Activated CD4-positive, alpha-beta T cell treated with anti-CD3 and anti-CD28 coated beads for 36 hours (primary cell): ENCODE measurements around the gene SATB2. TPM values are rescaled to one million over a fixed set of nuclear protein-coding genes. Genes with fewer than 3 reads are reported as not detected.
A peak's percentile ranks its signal among the peaks of the same experiment; 100 is the strongest.

Experiments
- ATAC-seq: fragments of 200-7000 bp; cut with Tn5 transposase; one replicate; pipeline ENCODE4 v1.10.0; 2021; ENCODE audit warnings: mild to moderate bottlenecking, moderate library complexity
- CTCF ChIA-PET: fragments of 350-600 bp; sonication (Branson Sonifier 250); formaldehyde crosslinking; loops from one replicate; lab custom pipeline; 2021; ENCODE audit warnings: antibody characterized with exemption; lab: Charles Lee
- POLR2A ChIA-PET: fragments of 350-600 bp; sonication (Branson Sonifier 250); formaldehyde crosslinking; loops from one replicate; lab custom pipeline; 2021; ENCODE audit warnings: antibody characterized with exemption, inconsistent platforms; lab: Charles Lee
- DNase-seq: peaks from one replicate; pipeline ENCODE4 v3.0.0-alpha.2; 2020
- H3K27ac Mint-ChIP-seq: one replicate; pipeline ENCODE4 v1.8.0; 2021; ENCODE audit warnings: mixed read lengths
- H3K27me3 Mint-ChIP-seq: one replicate; pipeline ENCODE4 v1.8.0; 2021; ENCODE audit warnings: mixed read lengths
- H3K36me3 Mint-ChIP-seq: one replicate; pipeline ENCODE4 v1.8.0; 2021; ENCODE audit warnings: low read depth, mixed read lengths
- H3K4me1 Mint-ChIP-seq: one replicate; pipeline ENCODE4 v1.8.0; 2021; ENCODE audit warnings: mixed read lengths
- H3K4me3 Mint-ChIP-seq: one replicate; pipeline ENCODE4 v1.8.0; 2021; ENCODE audit warnings: mild to moderate bottlenecking, moderate library complexity, mixed read lengths
- H3K9me3 Mint-ChIP-seq: one replicate; pipeline ENCODE4 v1.8.0; 2021; ENCODE audit warnings: low read depth, mixed read lengths
- intact Hi-C, 2 experiments: fragments of 100-400 bp; cut with DNase I in 1 of 2; cut with micrococcal nuclease in 1 of 2; formaldehyde crosslinking; loops; one replicate each; pipeline versions ENCODE4 v1.14.2 to v1.15.1; 2022 to 2024; cut with DNase I, micrococcal nuclease
- total RNA-seq, 2 experiments: library from RNA; stranded (reverse); gene quantifications; one replicate each; pipeline ENCODE4 v1.2.3, GENCODE V29; 2021

Gene SATB2
- total RNA-seq, 2 experiments from 2014 or later, result 0.07 to 0.21 TPM

DNA sequence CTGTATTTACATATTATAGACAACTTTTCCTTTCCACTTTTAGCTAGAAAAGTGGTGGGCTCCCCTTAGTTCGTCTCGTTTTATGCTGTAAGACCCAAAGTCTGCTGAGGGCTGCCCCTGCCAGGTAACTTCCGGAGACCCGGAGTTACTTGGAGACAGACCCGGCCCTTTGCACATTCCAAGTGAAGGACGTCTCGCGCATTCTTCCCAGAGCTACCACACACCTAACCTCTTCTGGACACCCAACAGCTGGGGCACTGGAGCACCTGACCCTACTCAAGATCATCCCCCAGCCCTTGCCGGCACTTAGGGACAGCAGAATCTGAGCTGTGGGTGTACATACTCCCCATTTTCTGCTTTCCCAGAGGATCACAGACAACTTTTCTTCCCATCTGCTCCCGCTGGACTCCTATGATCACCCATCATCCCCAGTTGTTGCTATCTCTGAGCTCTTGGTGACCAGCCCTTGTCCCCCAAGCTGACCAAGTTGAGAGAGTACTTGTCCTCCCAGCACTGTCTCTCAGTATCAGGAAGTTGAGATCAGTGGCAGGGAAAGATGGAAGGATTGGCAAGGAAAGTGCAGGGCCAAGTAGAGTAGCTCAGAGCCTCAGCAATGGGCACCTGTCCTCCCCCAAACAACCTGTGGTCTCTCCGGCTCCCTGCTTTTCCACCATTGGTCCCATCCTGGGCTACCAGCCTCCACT lies 8.4 kb upstream of the SATB2 start:
- Mint-ChIP-seq H3K36me3 (no peaks in the 10 kb centered on the region), H3K27me3 (peaks cover 66% of the 10 kb centered on the region), H3K4me1 (peaks cover 26% of the 10 kb centered on the region), H3K9me3 (no peaks in the 10 kb centered on the region), H3K27ac (no peak overlapping the region), H3K4me3 (no peak overlapping the region)
- ChIA-PET POLR2A (no interaction called here), CTCF (interaction anchor here (0.6 to 1.3 kb wide), 4 partner anchors 10 to 1202 kb away, joined by 3 to 6 read pairs (median 3); no protein-coding TSS in a partner anchor)
- ATAC-seq, result no peak
- intact Hi-C loops, result loop anchor here (1.0 to 10.0 kb wide), 3 partner anchors 9 to 1761 kb away; partner anchors contain the start of genes MARS2 (in 1 of the 2), PLCL1 (in 1 of the 2) and SATB2 (in 1 of the 2)
- DNase-seq, result no peak

GRCh38 chr2:199465390-199465789 lies 7.7 kb upstream of the SATB2 start:
- peaks cover 66% of the 10 kb centered on the region for H3K27me3 Mint-ChIP-seq
- H3K9me3 Mint-ChIP-seq, result no peaks in the 10 kb centered on the region
- peaks cover 24% of the 10 kb centered on the region for H3K4me1 Mint-ChIP-seq
- no peak for DNase-seq
- no peak overlapping the region for H3K27ac Mint-ChIP-seq
- intact Hi-C loops, result loop anchor here (1.0 to 10.0 kb wide), 3 partner anchors 8 to 1761 kb away; partner anchors contain the start of genes MARS2 (in 1 of the 2), PLCL1 (in 1 of the 2) and SATB2 (in 1 of the 2)
- no peaks in the 10 kb centered on the region for H3K36me3 Mint-ChIP-seq
- POLR2A ChIA-PET, result no interaction called here
- CTCF ChIA-PET, result interaction anchor here (1.1 kb wide), 1 partner anchor 10 kb away, joined by 3 read pairs; no protein-coding TSS in a partner anchor
- no peak for ATAC-seq
- H3K4me3 Mint-ChIP-seq, result peak overlapping the region; percentile 18

GRCh38 chr2:199464606-199465352 lies 7.0 kb upstream of the SATB2 start:
- H3K27me3 Mint-ChIP-seq, result peaks cover 68% of the 10 kb centered on the region
- H3K27ac Mint-ChIP-seq, result peak overlapping the region; percentile 17
- H3K4me3 Mint-ChIP-seq, result peak overlapping the region; percentile 18
- intact Hi-C loops, result loop anchor here (1.0 to 10.0 kb wide), 4 partner anchors 7 to 1760 kb away; partner anchors contain the start of genes FTCDNL1 (in 1 of the 2), MARS2 (in 1 of the 2), PLCL1 (in 1 of the 2) and SATB2 (in 1 of the 2)
- ChIA-PET CTCF (interaction anchor here (0.6 to 1.1 kb wide), 3 partner anchors 9 to 275 kb away, joined by 3 read pairs; no protein-coding TSS in a partner anchor), POLR2A (no interaction called here)
- ATAC-seq (no peak), DNase-seq (peak; percentile 10)
- no peaks in the 10 kb centered on the region for H3K9me3 Mint-ChIP-seq
- H3K4me1 Mint-ChIP-seq, result peaks cover 24% of the 10 kb centered on the region
- no peaks in the 10 kb centered on the region for H3K36me3 Mint-ChIP-seq

DNA sequence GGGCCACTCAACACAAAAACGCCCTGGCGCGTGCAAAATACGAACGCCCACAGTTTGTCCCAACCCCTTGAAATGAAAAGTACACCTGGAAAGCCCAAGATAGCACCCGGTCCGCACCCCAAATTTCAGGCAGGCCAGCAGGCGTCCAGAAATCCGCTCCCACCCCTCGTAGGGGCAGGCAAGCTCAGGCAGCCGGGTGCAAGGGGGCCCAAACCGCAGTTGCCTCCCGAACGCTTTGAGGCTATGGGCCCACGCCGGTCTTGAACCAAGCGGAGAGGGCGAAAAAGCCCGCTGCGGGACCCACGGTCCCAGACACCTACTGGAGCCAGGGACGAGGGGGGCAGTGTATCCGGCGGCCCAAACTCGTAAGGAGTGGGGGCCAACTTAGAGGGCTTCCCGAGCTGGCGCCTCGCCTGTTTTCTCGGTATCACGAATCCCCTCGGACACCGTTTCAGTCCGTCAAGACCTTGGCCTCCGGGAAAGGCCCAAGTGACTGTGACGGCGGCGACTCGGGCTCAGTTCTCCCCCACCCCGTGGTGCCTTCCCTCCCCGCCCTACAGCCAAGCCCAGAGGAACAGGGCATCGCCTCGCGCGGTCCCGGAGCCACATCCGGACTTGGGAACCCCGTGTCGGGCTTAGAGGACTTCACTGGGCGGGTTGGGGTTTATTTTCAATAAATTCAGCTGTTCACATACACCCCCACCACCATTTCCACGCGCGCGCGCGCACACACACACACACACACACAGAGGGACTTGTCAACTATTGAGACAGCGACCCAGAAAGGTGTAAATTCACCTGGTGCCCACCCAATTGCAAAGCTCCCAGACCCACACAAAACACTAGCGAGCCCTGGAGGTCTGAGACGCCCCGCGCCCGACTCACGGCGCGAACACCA lies 6.2 kb upstream of the SATB2 start:
- intact Hi-C loops, result loop anchor here in 1 of 2 experiments (2.0 to 10.0 kb wide), 4 partner anchors 388 to 1759 kb away; partner anchors contain the start of genes FTCDNL1, MARS2 and PLCL1
- ChIA-PET CTCF (interaction anchor here (0.6 to 1.1 kb wide), 3 partner anchors 9 to 276 kb away, joined by 3 read pairs; no protein-coding TSS in a partner anchor), POLR2A (no interaction called here)

DNA sequence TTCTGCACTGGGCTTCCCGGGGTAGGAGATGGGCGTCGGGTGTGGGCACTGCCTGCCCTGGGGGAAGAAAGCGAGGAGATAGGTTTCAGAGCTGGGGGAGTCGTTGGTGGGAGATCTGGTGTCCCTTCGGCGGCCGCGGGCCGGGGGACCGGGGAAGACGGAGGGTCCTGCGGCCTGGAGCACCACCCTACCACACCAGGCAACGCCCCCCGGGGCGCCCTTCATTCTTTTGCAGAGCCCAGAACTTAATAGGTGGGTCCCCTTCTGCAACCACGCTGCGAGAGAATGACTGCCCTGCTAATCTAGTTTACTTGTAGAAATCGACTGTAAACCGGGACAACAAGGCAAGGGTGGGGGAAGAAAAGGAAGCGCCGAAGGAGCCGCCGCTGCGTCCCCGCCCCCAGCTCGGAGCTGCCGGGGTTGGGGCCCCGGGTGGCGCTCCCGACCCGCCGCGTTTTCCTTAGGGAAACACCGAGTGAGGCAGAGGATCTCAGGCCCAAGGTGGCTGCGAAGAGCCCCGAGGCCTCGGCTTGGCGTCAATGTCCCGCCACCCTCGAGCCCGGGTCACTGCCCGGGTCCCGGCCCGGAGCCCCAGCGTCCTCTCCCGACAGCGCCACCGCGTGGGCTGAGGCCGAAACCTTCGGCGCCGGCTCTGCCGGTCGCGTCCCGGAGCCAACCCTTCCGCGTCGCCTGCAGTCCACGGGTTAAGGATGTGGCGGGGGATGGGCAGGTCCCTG lies 5.4 kb upstream of the SATB2 start:
- Mint-ChIP-seq H3K27ac (no peak overlapping the region), H3K9me3 (no peaks in the 10 kb centered on the region), H3K27me3 (peaks cover 56% of the 10 kb centered on the region), H3K4me1 (peaks cover 18% of the 10 kb centered on the region), H3K36me3 (no peaks in the 10 kb centered on the region), H3K4me3 (peak overlapping the region; percentile 49)
- ATAC-seq (peak; percentile 62), DNase-seq (peak; percentile 83)
- intact Hi-C loops, result loop anchor here in 1 of 2 experiments (2.0 to 10.0 kb wide), 4 partner anchors 389 to 1758 kb away; partner anchors contain the start of genes FTCDNL1, MARS2 and PLCL1
- ChIA-PET POLR2A (no interaction called here), CTCF (interaction anchor here (0.7 kb wide), 2 partner anchors 50 to 54 kb away, joined by 3 read pairs; no protein-coding TSS in a partner anchor)

More for the DNA sequence above, 6.2 kb upstream of the SATB2 start:
- Mint-ChIP-seq H3K4me1 (peaks cover 21% of the 10 kb centered on the region), H3K27me3 (peaks cover 63% of the 10 kb centered on the region), H3K9me3 (no peaks in the 10 kb centered on the region), H3K27ac (no peak overlapping the region), H3K36me3 (no peaks in the 10 kb centered on the region), H3K4me3 (peak overlapping the region; percentile 49)
- DNase-seq, result peak; percentile 24
- no peak for ATAC-seq

DNA sequence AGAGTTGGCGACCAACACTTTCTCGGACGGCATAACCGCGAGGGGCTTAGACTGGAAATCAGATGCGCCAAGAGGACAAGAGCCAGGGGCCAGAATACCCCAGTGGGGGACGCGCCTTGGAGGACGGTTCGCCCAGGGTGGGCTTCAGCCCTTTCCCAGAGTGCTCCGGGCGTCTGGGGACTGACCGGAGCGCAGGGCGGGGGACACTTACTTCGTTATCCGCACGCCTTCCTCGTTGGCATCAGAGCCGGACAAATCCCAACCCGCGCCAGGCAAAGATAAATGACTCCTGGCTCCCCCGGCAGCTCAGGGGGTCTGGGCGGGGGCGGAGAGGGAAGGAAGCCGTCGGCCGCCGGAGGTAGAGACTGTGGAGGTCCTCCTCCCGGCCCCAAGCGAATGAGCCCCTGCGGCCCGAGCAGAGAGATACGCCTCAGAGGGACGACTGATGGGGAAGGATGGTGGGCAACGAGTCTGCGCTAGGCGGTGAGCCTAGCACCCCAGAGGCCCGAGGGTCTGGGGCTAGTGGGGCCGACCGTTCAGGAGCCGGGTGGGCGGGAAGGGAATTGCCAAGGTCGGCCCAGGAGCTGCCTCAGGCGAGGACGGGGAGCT lies 4.7 kb upstream of the SATB2 start:
- H3K4me3 Mint-ChIP-seq, result peak overlapping the region; percentile 44
- peaks cover 49% of the 10 kb centered on the region for H3K27me3 Mint-ChIP-seq
- POLR2A ChIA-PET, result no interaction called here
- CTCF ChIA-PET, result interaction anchor here (0.6 to 0.7 kb wide), 3 partner anchors 9 to 53 kb away, joined by 3 read pairs; no protein-coding TSS in a partner anchor
- H3K9me3 Mint-ChIP-seq, result no peaks in the 10 kb centered on the region
- no peaks in the 10 kb centered on the region for H3K36me3 Mint-ChIP-seq
- intact Hi-C loops, result loop anchor here in 1 of 2 experiments (2.0 to 10.0 kb wide), 4 partner anchors 390 to 1758 kb away; partner anchors contain the start of genes FTCDNL1, MARS2 and PLCL1
- H3K27ac Mint-ChIP-seq, result no peak overlapping the region
- DNase-seq (no peak), ATAC-seq (no peak)
- peaks cover 18% of the 10 kb centered on the region for H3K4me1 Mint-ChIP-seq

- Mint-ChIP-seq H3K27ac (no peak overlapping the region), H3K9me3 (no peaks in the 10 kb centered on the region), H3K36me3 (no peaks in the 10 kb centered on the region), H3K4me3 (no peak overlapping the region), H3K4me1 (peaks cover 25% of the 10 kb centered on the region), H3K27me3 (peaks cover 49% of the 10 kb centered on the region)
- DNase-seq, result peak; percentile 9
- intact Hi-C loops, result loop anchor here in 1 of 2 experiments (2.0 to 10.0 kb wide), 4 partner anchors 390 to 1757 kb away; partner anchors contain the start of genes FTCDNL1, MARS2 and PLCL1
- POLR2A ChIA-PET, result no interaction called here
- no peak for ATAC-seq
- CTCF ChIA-PET, result interaction anchor here (0.6 kb wide), 1 partner anchor 8 kb away, joined by 3 read pairs; no protein-coding TSS in a partner anchor
Measured at GRCh38 chr2:199461711-199462346, 4.1 kb upstream of the SATB2 start.

GRCh38 chr2:199460846-199461710 lies 3.3 kb upstream of the SATB2 start:
- DNase-seq, result no peak
- H3K27me3 Mint-ChIP-seq, result peaks cover 46% of the 10 kb centered on the region
- H3K4me1 Mint-ChIP-seq, result peaks cover 25% of the 10 kb centered on the region
- H3K36me3 Mint-ChIP-seq, result no peaks in the 10 kb centered on the region
- H3K9me3 Mint-ChIP-seq, result no peaks in the 10 kb centered on the region
- H3K27ac Mint-ChIP-seq, result no peak overlapping the region
- POLR2A ChIA-PET, result no interaction called here
- CTCF ChIA-PET, result no interaction called here
- no peak for ATAC-seq
- intact Hi-C loops, result loop anchor here in 1 of 2 experiments (1.0 to 10.0 kb wide), 4 partner anchors 8 to 1756 kb away; partner anchors contain the start of genes FTCDNL1, MARS2 and PLCL1
- no peak overlapping the region for H3K4me3 Mint-ChIP-seq
